Right cardiac atrium (tissue), 5 donors: ENCODE measurements around the gene SLC35F3. TPM values are rescaled to one million over a fixed set of nuclear protein-coding genes. Genes with fewer than 3 reads are reported as not detected.
A peak's percentile ranks its signal among the peaks of the same experiment; 100 is the strongest.

Source experiments
- ATAC-seq, 2 donors: fragments of 200-7000 bp; cut with Tn5 transposase; one replicate each; pipeline versions ENCODE4 v1.8.0 to v1.9.1; 2020; ENCODE audit warnings: moderate library complexity in 2 of 2, mild to moderate bottlenecking in 1 of 2
- DNase-seq, 3 donors: peaks; one replicate each; pipeline ENCODE4 v3.0.0-alpha.2; 2020
- H3K27ac ChIP-seq: one replicate; pipeline ENCODE4 v1.5.1; 2013; ENCODE audit warnings: mild to moderate bottlenecking, low read length, control low read depth, moderate library complexity
- H3K27me3 ChIP-seq: one replicate; pipeline ENCODE4 v1.6.1; 2013; ENCODE audit not compliant: control insufficient read depth, insufficient read depth
- H3K4me1 ChIP-seq: one replicate; pipeline ENCODE4 v1.6.1; 2013; ENCODE audit warnings: low read length; ENCODE audit not compliant: control insufficient read depth, insufficient read depth
- H3K4me3 ChIP-seq: one replicate; pipeline ENCODE4 v1.5.1; 2013; ENCODE audit warnings: low read length, control low read depth
- H3K9me3 ChIP-seq: one replicate; pipeline ENCODE4 v1.6.1; 2013; ENCODE audit warnings: low read length; ENCODE audit not compliant: control insufficient read depth
- WGBS: extraction: QIAGEN DNeasy Blood & Tissue Kit; methylation state at CpG from one replicate; pipeline ENCODE4 v1.1.7; 2013; 5-methylcytosine and 5-hydroxymethylcytosine counted together
- intact Hi-C, 4 donors: fragments of 100-400 bp; cut with DNase I; formaldehyde crosslinking; loops; one replicate each; pipeline versions ENCODE4 v1.11.0 to v1.14.0; 2022 to 2023
- polyA plus RNA-seq: library from polyadenylated mRNA; stranded (reverse); fragments of 200-250 nt; gene quantifications from one replicate; pipeline ENCODE4 v1.2.3, GENCODE V29; 2013
- total RNA-seq, 4 donors: library from RNA; stranded (reverse); fragmentation: NEBNext Ultra II Directional; extraction: Animal tissue kit (Norgen Biotek cat#: 25700); gene quantifications; one replicate each; pipeline ENCODE4 v1.2.1, GENCODE V29; 2021
- donor health status: healthy with polysubstance abuse.
- donor health status: DM: no; HTN: yes; CAD: no.
- donor health status: DM: no; HTN: no; CAD: no.
- donor health status: DM: no; HTN: yes; CAD: no; lungs with severe emphysema.
- donor health status: DM: yes; HTN: yes; CAD: no.

The SLC35F3 gene
- total and polyA plus RNA-seq, 5 donors, result 0.09 TPM; not detected in 4

GRCh38 chr1:234325878-234326496 is 421.5 kb downstream of the SLC35F3 start:
- Histone ChIP-seq H3K4me3 (no peak overlapping the region), H3K27me3 (no peaks in the 10 kb centered on the region), H3K27ac (no peak overlapping the region), H3K4me1 (no peaks in the 10 kb centered on the region), H3K9me3 (no peaks in the 10 kb centered on the region)
- WGBS, result 57% methylated on average over 7 of the region's 7 CpGs
- intact Hi-C loops, result no loop called here
- DNase-seq (no peak), ATAC-seq (no peak)

GRCh38 chr1:234326497-234327366 is 422.3 kb downstream of the SLC35F3 start:
- no peak overlapping the region for H3K27ac ChIP-seq
- 24% methylated on average over 20 of the region's 20 CpGs for WGBS
- H3K27me3 ChIP-seq, result no peaks in the 10 kb centered on the region
- H3K4me1 ChIP-seq, result no peaks in the 10 kb centered on the region
- no peaks in the 10 kb centered on the region for H3K9me3 ChIP-seq
- peak; percentile 33 to 67 (median 53) for DNase-seq
- H3K4me3 ChIP-seq, result peak overlapping the region; percentile 28
- intact Hi-C loops, result no loop called here
- ATAC-seq, result peak; percentile 71 to 73

- Histone ChIP-seq H3K27ac (no peak overlapping the region), H3K9me3 (no peaks in the 10 kb centered on the region), H3K4me1 (no peaks in the 10 kb centered on the region), H3K4me3 (no peak overlapping the region), H3K27me3 (no peaks in the 10 kb centered on the region)
- no peak for DNase-seq
- ATAC-seq, result no peak
- intact Hi-C loops, result no loop called here
- WGBS, result 84% methylated on average over 9 of the region's 9 CpGs
Observed at GRCh38 chr1:234327577-234328164, 423.2 kb downstream of the SLC35F3 start.

GRCh38 chr1:234330843-234331215 is 426.4 kb downstream of the SLC35F3 start:
- DNase-seq, result no peak
- Histone ChIP-seq H3K9me3 (no peaks in the 10 kb centered on the region), H3K4me3 (no peak overlapping the region), H3K27ac (no peak overlapping the region), H3K4me1 (no peaks in the 10 kb centered on the region), H3K27me3 (no peaks in the 10 kb centered on the region)
- intact Hi-C loops, result no loop called here
- ATAC-seq, result no peak
- 75% methylated on average over 4 of the region's 4 CpGs for WGBS

GRCh38 chr1:234331507-234331906 is 427.0 kb downstream of the SLC35F3 start:
- intact Hi-C loops, result no loop called here
- ATAC-seq, result no peak
- 55% methylated on average over 2 of the region's 2 CpGs for WGBS

GRCh38 chr1:234336359-234336758 is 431.9 kb downstream of the SLC35F3 start:
- intact Hi-C loops, result no loop called here
- Histone ChIP-seq H3K27ac (no peak overlapping the region), H3K4me3 (no peak overlapping the region), H3K9me3 (no peaks in the 10 kb centered on the region), H3K4me1 (no peaks in the 10 kb centered on the region), H3K27me3 (no peaks in the 10 kb centered on the region)
- DNase-seq (no peak), ATAC-seq (no peak)
- WGBS, result 82% methylated on average over 2 of the region's 2 CpGs

More at GRCh38 chr1:234331507-234331906, 427.0 kb downstream of the SLC35F3 start:
- Histone ChIP-seq H3K27ac (no peak overlapping the region), H3K4me3 (no peak overlapping the region), H3K9me3 (no peaks in the 10 kb centered on the region), H3K4me1 (no peaks in the 10 kb centered on the region), H3K27me3 (no peaks in the 10 kb centered on the region)
- DNase-seq, result no peak

GRCh38 chr1:234337233-234337632 is 432.8 kb downstream of the SLC35F3 start:
- DNase-seq, result no peak
- Histone ChIP-seq H3K27me3 (no peaks in the 10 kb centered on the region), H3K4me1 (no peaks in the 10 kb centered on the region), H3K4me3 (no peak overlapping the region), H3K9me3 (no peaks in the 10 kb centered on the region), H3K27ac (no peak overlapping the region)
- no peak for ATAC-seq
- 93% methylated on average over 1 of the region's 1 CpG for WGBS
- intact Hi-C loops, result no loop called here

- Histone ChIP-seq H3K4me3 (no peak overlapping the region), H3K27ac (no peak overlapping the region), H3K9me3 (no peaks in the 10 kb centered on the region), H3K4me1 (no peaks in the 10 kb centered on the region), H3K27me3 (no peaks in the 10 kb centered on the region)
- no peak for DNase-seq
- WGBS, result 88% methylated on average over 2 of the region's 2 CpGs
- intact Hi-C loops, result no loop called here
- ATAC-seq, result no peak
Observed at GRCh38 chr1:234340528-234340927, 436.1 kb downstream of the SLC35F3 start.

GRCh38 chr1:234342774-234343173 is 438.3 kb downstream of the SLC35F3 start:
- no peaks in the 10 kb centered on the region for H3K27me3 ChIP-seq
- no peak for DNase-seq
- H3K9me3 ChIP-seq, result no peaks in the 10 kb centered on the region
- H3K4me1 ChIP-seq, result no peaks in the 10 kb centered on the region
- intact Hi-C loops, result no loop called here
- no peak overlapping the region for H3K27ac ChIP-seq
- no peak overlapping the region for H3K4me3 ChIP-seq
- ATAC-seq, result no peak
- WGBS, result 75% methylated on average over 5 of the region's 5 CpGs

- Histone ChIP-seq H3K4me1 (no peaks in the 10 kb centered on the region), H3K4me3 (no peak overlapping the region), H3K9me3 (no peaks in the 10 kb centered on the region), H3K27me3 (no peaks in the 10 kb centered on the region), H3K27ac (no peak overlapping the region)
- no peak for DNase-seq
- intact Hi-C loops, result no loop called here
- 85% methylated on average over 1 of the region's 1 CpG for WGBS
- ATAC-seq, result no peak
Observed at GRCh38 chr1:234345237-234345636, 440.8 kb downstream of the SLC35F3 start.

GRCh38 chr1:234348964-234349363 is 444.5 kb downstream of the SLC35F3 start:
- WGBS, result 55% methylated on average over 4 of the region's 4 CpGs
- ATAC-seq, result no peak
- H3K27me3 ChIP-seq, result no peaks in the 10 kb centered on the region
- no peak for DNase-seq
- H3K27ac ChIP-seq, result no peak overlapping the region
- no peaks in the 10 kb centered on the region for H3K9me3 ChIP-seq
- no peak overlapping the region for H3K4me3 ChIP-seq
- H3K4me1 ChIP-seq, result no peaks in the 10 kb centered on the region
- intact Hi-C loops, result no loop called here
